Globus pallidus (tissue), 1 donor: Measurements from ENCODE around the gene TBX2.
"Not testable (repeated sequence)": the region's sequence is repeated elsewhere in the genome, so short reads cannot be mapped to it uniquely, and the experiment has no call there.

Experiments used
- DNase-seq: peaks from one replicate; pipeline ENCODE4 v3.0.0-alpha.2; 2015; ENCODE audit warnings: low spot score

The TBX2 gene

GRCh38 chr17:61431594-61432311, 32.1 kb downstream of the TBX2 start:
- no peak for DNase-seq

DNA sequence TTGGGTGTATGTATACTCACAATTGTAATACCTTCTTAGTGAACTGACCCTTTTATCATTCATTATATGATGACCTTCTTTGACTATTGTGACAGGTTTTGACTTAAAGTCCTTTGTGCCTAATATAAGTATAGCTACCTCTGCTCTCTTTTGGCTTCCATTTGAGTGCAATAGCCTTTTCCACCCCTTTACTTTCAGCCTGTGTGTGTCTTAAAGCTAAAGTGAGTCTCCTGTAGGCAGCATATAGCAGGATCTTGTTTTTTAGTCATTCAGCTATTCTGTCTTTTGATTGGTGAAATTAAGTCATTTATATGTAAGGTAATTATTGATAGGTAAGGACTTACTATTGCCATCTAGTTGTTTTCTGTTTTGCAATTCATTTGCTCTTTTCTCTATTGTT, 36.6 kb downstream of the TBX2 start:
- DNase-seq, result no peak

GRCh38 chr17:61436995-61437704, 37.5 kb downstream of the TBX2 start:
- DNase-seq, result no peak

GRCh38 chr17:61440697-61441096, 41.1 kb downstream of the TBX2 start:
- no peak for DNase-seq

- DNase-seq, result not testable (repeated sequence)
Observed at GRCh38 chr17:61441507-61441906, 41.9 kb downstream of the TBX2 start.

DNA sequence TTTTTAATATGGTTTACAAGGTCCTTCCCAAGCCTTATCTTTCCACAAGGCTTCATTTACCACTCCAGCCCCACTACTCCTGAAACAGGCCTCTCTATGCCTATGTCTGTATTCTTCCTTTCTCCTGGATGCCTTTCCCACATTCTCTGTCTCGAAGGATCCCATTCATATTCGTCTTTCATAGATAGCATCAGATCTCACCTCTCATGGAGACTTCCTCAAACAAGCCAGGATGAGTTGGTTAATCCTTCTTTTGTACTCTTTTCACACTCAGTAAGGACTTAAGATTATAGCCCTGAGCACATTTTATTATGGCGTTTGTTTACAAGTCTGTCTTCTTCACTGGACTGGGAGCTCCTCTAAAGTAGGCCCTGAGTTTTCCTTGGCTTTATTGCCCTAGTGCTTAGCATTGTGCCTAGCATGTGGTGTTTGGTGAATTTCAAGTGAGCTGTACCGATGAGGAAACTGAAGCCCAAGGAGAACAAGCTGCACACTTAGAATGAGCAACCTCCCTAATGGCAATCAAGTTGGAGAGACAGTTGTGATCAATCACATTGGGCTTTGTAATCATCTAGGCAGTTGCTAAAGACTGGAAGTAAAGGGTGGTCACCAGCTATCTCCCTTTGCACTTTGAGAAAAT, 42.6 kb downstream of the TBX2 start:
- no peak for DNase-seq

DNA sequence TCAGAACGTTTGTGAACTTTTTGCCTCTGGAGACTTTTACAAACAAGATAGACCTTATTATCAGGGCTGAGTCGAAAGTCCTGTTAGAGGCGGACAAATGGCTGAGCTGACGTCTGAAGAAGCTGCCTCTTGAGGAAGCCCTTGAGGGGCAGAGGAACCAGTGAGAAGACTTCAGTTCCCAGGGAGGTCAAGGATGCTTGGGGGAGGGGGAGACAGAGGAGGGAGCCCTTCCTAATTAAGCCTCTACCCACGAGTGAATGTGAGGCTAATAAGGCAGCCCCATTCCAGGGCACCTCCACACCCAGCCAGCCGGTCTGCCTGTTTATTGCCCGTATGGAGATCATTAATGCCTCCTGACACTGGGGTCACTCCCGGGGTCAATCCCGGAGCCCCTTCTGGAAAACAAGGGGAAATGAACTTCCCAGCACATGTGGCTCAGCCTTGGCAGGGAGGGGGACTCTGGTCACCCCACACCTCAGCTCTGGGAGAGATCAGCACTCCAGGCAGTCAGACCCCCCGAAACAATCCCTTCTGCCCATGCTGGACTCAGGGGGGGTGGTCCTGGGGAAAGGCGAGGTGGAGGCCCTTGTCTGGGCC, 43.3 kb downstream of the TBX2 start:
- DNase-seq, result no peak

DNA sequence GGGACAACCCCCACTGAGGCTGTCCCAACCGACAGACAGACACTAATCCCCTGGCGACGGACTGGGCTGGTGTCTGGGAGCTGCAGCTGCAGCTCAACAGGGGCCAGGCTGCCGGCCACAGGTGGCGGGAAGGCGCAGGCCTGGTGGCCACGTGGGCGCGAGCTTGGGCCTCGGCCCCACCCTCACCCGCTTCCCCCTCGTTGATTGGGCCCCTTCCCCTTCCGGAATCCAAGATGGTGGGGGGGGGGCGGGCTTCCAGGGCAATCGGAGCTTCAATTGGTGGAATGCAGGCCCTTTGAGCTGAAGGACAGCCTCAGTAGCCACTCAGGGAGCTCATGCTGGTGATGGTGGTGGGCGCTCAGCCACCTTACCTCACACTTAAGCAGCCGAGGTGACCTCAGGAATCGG, 43.8 kb downstream of the TBX2 start:
- DNase-seq, result no peak

- DNase-seq, result no peak
Observed at GRCh38 chr17:61444075-61444474, 44.4 kb downstream of the TBX2 start.

DNA sequence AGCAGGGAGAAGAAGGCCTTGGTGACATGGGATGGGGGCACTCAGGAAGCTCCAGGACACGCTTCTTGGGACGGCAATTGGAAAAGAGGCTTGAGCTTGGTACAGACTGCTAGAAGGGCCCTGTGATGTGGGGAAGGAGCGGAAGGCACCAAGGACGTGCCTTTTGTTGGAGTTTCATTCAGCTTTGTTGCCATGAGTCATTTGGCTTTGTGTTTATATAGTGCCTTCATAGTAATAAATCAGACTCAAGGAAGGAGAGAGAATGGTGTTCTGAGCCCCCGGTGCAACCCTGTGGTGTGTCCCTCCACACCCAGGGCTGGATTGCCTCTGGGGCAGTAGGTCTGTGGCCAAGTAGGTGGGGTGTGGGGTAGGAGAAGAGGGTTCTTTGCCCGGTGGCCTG, 45.2 kb downstream of the TBX2 start:
- no peak for DNase-seq

DNA sequence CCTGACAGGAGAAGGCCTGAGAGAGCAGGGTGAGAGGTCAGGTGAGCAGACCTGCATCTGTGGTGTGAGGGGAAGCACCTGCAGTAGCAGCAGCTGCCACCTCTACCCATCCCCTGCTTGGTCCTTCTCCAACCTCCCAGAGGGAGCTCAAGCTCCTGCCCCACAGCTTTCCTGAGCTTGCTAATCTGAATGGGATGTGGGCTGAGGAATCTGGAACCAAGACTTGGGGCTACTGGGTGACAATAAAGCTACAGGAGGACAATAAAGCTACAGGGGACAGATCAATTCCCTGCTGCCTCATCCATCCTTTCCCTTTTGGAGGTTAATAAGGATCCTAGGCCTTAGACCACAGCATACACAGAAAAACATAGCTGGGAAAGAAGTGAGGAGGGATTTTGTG, 47.7 kb downstream of the TBX2 start:
- no peak for DNase-seq

GRCh38 chr17:61448042-61448441, 48.4 kb downstream of the TBX2 start:
- no peak for DNase-seq

- DNase-seq, result not testable (repeated sequence)
Observed at GRCh38 chr17:61449140-61449539, 49.5 kb downstream of the TBX2 start.

DNA sequence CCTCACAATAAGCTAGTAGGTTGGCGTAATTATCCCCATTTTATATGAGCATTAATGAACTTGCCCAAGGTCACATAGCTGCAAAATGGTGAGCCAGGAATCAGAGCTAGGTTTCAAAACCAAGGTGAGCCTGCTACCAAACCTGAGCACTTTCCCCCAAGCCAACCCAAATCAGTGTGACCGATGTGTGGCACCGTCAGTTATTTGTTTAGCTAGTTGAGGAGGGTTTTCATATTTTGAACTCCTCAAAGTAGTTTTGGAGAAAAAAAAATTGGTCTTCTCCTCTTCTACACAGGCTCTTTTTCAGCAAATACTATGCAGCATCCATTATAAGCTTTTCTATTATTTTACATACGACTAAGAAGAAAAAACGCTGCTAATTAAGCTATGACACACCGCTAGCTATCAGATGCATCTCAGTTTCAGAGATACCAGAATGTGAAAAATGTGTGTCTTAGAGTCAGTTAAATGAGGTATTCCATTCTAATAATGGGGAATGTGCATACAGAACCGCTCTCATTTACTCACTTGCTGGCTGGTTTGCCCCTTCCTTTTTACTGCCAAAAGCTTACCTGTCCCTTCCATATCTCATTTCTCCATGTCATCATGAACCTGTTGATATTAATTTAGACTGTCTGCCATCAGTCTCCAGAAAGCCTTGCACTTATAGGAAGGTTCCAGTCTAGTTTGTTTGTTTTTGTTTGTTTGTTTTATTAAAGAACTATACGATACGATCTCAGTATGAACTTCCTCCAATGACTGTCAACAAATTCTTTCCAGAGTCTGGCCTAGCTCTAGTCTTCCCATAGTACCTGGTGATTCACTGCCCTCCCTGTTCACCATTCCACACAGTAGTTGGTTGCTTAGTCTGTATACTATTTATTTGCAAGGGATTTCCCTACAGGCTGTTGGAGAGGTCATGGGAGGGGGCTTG, 50.3 kb downstream of the TBX2 start:
- no peak for DNase-seq

- no peak for DNase-seq
Observed at GRCh38 chr17:61450641-61451537, 51.2 kb downstream of the TBX2 start.

GRCh38 chr17:61451538-61452300, 52.1 kb downstream of the TBX2 start:
- no peak for DNase-seq

GRCh38 chr17:61452301-61453290, 53.0 kb downstream of the TBX2 start, which contains the start of gene TBX4:
Gene TBX4 (plus strand): TSS chr17:61452422. CDS start chr17:61456491, 4,069 bp downstream.
- no peak for DNase-seq

DNA sequence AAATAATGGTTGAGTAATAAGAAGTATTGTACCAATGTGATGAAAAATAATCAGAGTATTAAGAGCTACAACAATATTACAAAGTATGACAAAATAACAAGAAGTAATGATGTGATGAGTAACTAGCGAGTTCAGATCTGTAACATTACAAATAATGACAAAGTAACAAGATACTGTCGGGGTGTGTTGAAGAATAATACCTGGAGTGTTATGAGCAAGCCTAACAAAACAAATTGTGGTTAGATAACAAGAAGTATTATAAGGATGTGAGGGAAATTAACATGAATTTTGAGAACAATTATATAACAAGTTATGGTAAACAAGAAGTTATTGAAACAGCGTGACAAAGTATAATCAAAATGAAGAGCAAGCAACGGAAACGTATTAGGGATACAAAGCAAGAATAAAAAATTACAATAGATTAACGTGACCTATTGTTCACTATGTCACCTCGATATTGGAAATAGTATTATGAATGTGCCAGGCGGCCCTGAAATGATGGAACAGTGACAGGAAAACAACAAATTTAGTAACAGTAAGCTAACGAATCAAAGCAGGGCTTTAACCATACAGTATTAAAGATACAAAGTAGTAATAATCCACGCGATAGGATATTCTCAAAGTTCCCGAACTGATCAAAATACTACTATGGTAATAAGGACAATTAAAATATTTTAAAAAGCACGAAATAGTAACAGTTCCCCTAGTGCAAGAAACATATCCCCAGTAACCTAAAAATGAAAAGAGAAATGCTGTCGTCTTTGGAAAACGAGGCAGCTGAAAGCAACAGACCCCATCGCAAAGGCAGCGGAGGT, 54.1 kb downstream of the TBX2 start:
- DNase-seq, result no peak
